OCI-LY7 (cell line): ENCODE results near the gene AGRN. TPM values are rescaled to one million over a fixed set of nuclear protein-coding genes. Genes with fewer than 3 reads are reported as not detected.

ENCODE experiments used
- BruUV-seq: library from RNA; stranded (reverse); fragments of 400-500 nt; replicated peaks from 2 replicates; lab custom pipeline; 2021; lab: Mats Ljungman, UMichigan
- CTCF ChIA-PET: fragments of 300-600 bp; sonication (Branson Sonifier 250); formaldehyde crosslinking; loops from one replicate; lab custom pipeline; 2022; ENCODE audit warnings: antibody characterized with exemption; ENCODE audit not compliant: unreplicated experiment; lab: Charles Lee
- POLR2A ChIA-PET: fragments of 300-600 bp; sonication (Branson Sonifier 250); formaldehyde crosslinking; loops from one replicate; lab custom pipeline; 2022; ENCODE audit warnings: antibody characterized with exemption; lab: Charles Lee
- DNase-seq: peaks from one replicate; pipeline ENCODE4 v3.0.0-alpha.2; 2015; ENCODE audit warnings: low spot score
- H2AFZ ChIP-seq: fragments of 200-600 bp; sonication (generic), shearing (Covaris generic); 2 replicates; pipeline ENCODE4 v1.6.1; 2014; ENCODE audit warnings: mild to moderate bottlenecking, antibody characterized with exemption, low read length, moderate library complexity
- H3K27ac ChIP-seq: fragments of 200-600 bp; sonication (generic); 2 replicates; pipeline ENCODE4 v1.5.1; 2014; ENCODE audit warnings: mixed run types, low read depth, mild to moderate bottlenecking, moderate library complexity, low read length, inconsistent platforms; ENCODE audit not compliant: poor library complexity, severe bottlenecking
- H3K36me3 ChIP-seq: fragments of 200-600 bp; sonication (generic); 2 replicates; pipeline ENCODE4 v1.6.1; 2014; ENCODE audit warnings: mild to moderate bottlenecking, antibody characterized with exemption, low read length, moderate library complexity, mixed read lengths; ENCODE audit not compliant: insufficient read depth
- H3K4me1 ChIP-seq: fragments of 200-600 bp; sonication (generic); 2 replicates; pipeline ENCODE4 v1.5.1; 2014; ENCODE audit warnings: mild to moderate bottlenecking, low read length; ENCODE audit not compliant: insufficient read depth, poor library complexity, severe bottlenecking
- H3K4me2 ChIP-seq: fragments of 200-600 bp; sonication (generic); 2 replicates; pipeline ENCODE4 v1.6.1; 2014; ENCODE audit warnings: mild to moderate bottlenecking, low read length
- H3K4me3 ChIP-seq: fragments of 200-600 bp; sonication (generic); 2 replicates; pipeline ENCODE4 v1.5.1; 2014; ENCODE audit warnings: mild to moderate bottlenecking, low read depth, low read length; ENCODE audit not compliant: poor library complexity, severe bottlenecking
- H3K79me2 ChIP-seq: fragments of 200-600 bp; sonication (generic); 2 replicates; pipeline ENCODE4 v1.6.1; 2016; ENCODE audit warnings: low read depth, mild to moderate bottlenecking, low read length, moderate library complexity, mixed read lengths; ENCODE audit not compliant: insufficient read depth
- H3K9me2 ChIP-seq: fragments of 200-600 bp; sonication (generic); 2 replicates; pipeline ENCODE4 v1.6.1; 2016; ENCODE audit warnings: mild to moderate bottlenecking, low read length, mixed read lengths; ENCODE audit not compliant: insufficient read depth
- H3K9me3 ChIP-seq: fragments of 200-600 bp; sonication (generic); 2 replicates; pipeline ENCODE4 v1.6.1; 2014; ENCODE audit warnings: mild to moderate bottlenecking, mixed run types, low read length, mixed read lengths
- H4K20me1 ChIP-seq: fragments of 200-600 bp; sonication (generic); 2 replicates; pipeline ENCODE4 v1.6.1; 2014; ENCODE audit warnings: mild to moderate bottlenecking, antibody characterized with exemption, low read length, moderate library complexity, mixed read lengths; ENCODE audit not compliant: insufficient read depth
- CTCF ChIP-seq: fragments of 200-600 bp; sonication (generic); conservative IDR thresholded peaks from 2 replicates; pipeline ENCODE4 v1.5.1; 2014; ENCODE audit warnings: mild to moderate bottlenecking, antibody characterized with exemption, low read length, moderate library complexity, mixed read lengths
- EZH2phosphoT487 ChIP-seq: fragments of 200-600 bp; sonication (generic); IDR thresholded peaks from 2 replicates; pipeline ENCODE4 v1.6.1; 2018; ENCODE audit warnings: low read depth, borderline replicate concordance, mild to moderate bottlenecking, mixed run types, antibody characterized with exemption, low read length, moderate library complexity, mixed read lengths
- intact Hi-C: fragments of 100-400 bp; cut with micrococcal nuclease; formaldehyde crosslinking; loops from one replicate; pipeline ENCODE4 v1.10.0; 2022; ENCODE audit not compliant: unreplicated experiment
- total RNA-seq, 2 experiments: library from RNA; depleted of rRNA in 1 of 2; stranded (reverse); fragments of >200 nt in 1 of 2; shearing (Covaris generic) in 1 of 2; gene quantifications; 2 replicates each; pipeline ENCODE4 v1.2.3, GENCODE V29; 2014 to 2022

AGRN gene
- total RNA-seq, 2 experiments from 2014 or later, result 2.7 to 9.1 TPM

- Histone ChIP-seq H3K36me3 (no peaks in the 10 kb centered on the region), H3K4me1 (peaks cover 5% of the 10 kb centered on the region), H2AFZ (no peak overlapping the region), H3K4me2 (no peak overlapping the region), H3K79me2 (no peaks in the 10 kb centered on the region), H3K9me2 (no peaks in the 10 kb centered on the region), H4K20me1 (no peaks in the 10 kb centered on the region), H3K9me3 (no peaks in the 10 kb centered on the region), H3K27ac (no peak overlapping the region), H3K4me3 (no peak overlapping the region)
- intact Hi-C loops, result no loop called here
- no peak for DNase-seq
- BruUV-seq, result no TSS peak
- TF ChIP-seq CTCF, result no peak
- TF ChIP-seq EZH2phosphoT487, result no peak
- CTCF ChIA-PET, result interaction anchor here (0.6 kb wide), 1 partner anchor 93 kb away, joined by 5 read pairs; no protein-coding TSS in a partner anchor
- POLR2A ChIA-PET, result no interaction called here
These were observed 34.3 kb downstream of the AGRN start for GRCh38 chr1:1054099-1054700.

GRCh38 chr1:1054971-1055370 lies 35.1 kb downstream of the AGRN start:
- no peaks in the 10 kb centered on the region for H3K36me3 ChIP-seq
- CTCF ChIA-PET, result interaction anchor here (0.5 kb wide), 1 partner anchor 767 kb away, joined by 9 read pairs; no protein-coding TSS in a partner anchor

More at GRCh38 chr1:1054971-1055370, 35.1 kb downstream of the AGRN start:
- Histone ChIP-seq H3K27ac (no peak overlapping the region), H3K9me2 (no peaks in the 10 kb centered on the region), H3K9me3 (no peaks in the 10 kb centered on the region), H4K20me1 (no peaks in the 10 kb centered on the region), H3K79me2 (no peaks in the 10 kb centered on the region), H3K4me1 (peaks cover 5% of the 10 kb centered on the region), H3K4me2 (no peak overlapping the region), H2AFZ (no peak overlapping the region), H3K4me3 (no peak overlapping the region)
- POLR2A ChIA-PET, result no interaction called here
- intact Hi-C loops, result no loop called here
- no TSS peak for BruUV-seq
- TF ChIP-seq CTCF (no peak), EZH2phosphoT487 (no peak)
- no peak for DNase-seq
